ENCODE results near the gene GOLGA7B. TPM values are rescaled to one million over a fixed set of nuclear protein-coding genes. Genes with fewer than 3 reads are reported as not detected.

GOLGA7B gene
- total RNA-seq, 1 donor from 2014 or later: 2.7 TPM

DNA sequence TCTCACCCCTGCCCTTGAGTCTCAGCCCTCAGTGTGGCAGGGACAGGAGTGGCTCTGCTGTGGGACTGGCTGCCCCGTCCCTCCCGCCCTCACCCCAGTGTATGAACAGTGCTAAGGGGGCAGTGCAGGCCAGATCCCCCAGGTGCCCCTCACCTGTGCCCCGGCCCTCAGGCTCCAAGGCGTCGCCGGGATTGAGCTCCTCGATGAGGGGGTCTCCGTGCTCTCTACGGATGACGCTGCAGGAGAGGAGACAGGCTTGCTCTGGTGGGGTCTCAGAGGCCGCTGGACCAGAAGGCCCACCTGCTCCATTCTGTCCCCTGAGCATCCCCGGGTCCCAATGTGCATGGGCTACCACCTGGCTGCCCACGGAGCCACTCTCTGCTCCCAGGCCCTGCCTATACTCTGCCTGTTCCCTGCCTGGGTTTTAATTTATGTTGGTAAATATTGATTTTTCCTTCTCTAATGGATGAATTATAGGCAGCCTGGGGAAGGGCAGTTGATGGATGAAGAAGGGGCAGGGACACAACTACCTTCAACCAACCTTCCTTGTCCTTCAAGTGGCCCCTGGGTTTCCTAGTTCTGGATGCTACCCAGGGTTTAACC is 47.2 kb downstream of the GOLGA7B start:
- no peak for DNase-seq (ENCODE audit: low read depth)
- no peaks in the 10 kb centered on the region for H3K36me3 ChIP-seq (ENCODE audit: control insufficient read depth, insufficient read depth, low read length)
- H3K4me3 ChIP-seq (ENCODE audit: low read depth, low read length): no peak overlapping the region
- TF ChIP-seq, protein P1, sequence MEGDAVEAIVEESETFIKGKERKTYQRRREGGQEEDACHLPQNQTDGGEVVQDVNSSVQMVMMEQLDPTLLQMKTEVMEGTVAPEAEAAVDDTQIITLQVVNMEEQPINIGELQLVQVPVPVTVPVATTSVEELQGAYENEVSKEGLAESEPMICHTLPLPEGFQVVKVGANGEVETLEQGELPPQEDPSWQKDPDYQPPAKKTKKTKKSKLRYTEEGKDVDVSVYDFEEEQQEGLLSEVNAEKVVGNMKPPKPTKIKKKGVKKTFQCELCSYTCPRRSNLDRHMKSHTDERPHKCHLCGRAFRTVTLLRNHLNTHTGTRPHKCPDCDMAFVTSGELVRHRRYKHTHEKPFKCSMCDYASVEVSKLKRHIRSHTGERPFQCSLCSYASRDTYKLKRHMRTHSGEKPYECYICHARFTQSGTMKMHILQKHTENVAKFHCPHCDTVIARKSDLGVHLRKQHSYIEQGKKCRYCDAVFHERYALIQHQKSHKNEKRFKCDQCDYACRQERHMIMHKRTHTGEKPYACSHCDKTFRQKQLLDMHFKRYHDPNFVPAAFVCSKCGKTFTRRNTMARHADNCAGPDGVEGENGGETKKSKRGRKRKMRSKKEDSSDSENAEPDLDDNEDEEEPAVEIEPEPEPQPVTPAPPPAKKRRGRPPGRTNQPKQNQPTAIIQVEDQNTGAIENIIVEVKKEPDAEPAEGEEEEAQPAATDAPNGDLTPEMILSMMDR (IDR thresholded peaks at IDR 0.05; ENCODE audit: insufficient read depth, low read length, poor library complexity, severe bottlenecking): no peak
- no peaks in the 10 kb centered on the region for H3K27me3 ChIP-seq (ENCODE audit: control insufficient read depth, insufficient read depth, low read length)

DNA sequence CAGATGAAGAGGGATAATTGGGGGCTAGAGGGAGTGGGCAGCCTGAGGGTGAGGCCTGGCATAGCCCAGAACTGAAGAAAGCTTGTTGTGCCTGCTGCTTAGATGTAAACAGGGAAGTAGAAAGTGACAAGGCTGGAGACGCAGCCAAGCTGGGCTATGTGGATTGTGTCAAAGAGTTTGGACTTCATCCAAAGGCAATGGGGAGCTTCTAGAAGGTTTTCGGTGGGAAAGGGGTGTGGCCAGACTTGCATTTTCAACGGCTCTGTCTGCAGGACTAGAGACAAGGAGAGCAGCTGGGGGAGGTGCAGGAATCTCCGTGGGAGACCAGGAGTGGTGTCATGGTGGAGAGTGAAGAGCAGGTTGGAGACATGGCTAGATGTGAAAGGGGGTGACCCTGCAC is 48.8 kb downstream of the GOLGA7B start:
- DNase-seq (ENCODE audit: low read depth): no peak
- no peaks in the 10 kb centered on the region for H3K27me3 ChIP-seq (ENCODE audit: control insufficient read depth, insufficient read depth, low read length)
- no peaks in the 10 kb centered on the region for H3K36me3 ChIP-seq (ENCODE audit: control insufficient read depth, insufficient read depth, low read length)
- H3K4me3 ChIP-seq (ENCODE audit: low read depth, low read length): no peak overlapping the region
- TF ChIP-seq, protein P1 (IDR thresholded peaks at IDR 0.05; ENCODE audit: insufficient read depth, low read length, poor library complexity, severe bottlenecking): no peak

DNA sequence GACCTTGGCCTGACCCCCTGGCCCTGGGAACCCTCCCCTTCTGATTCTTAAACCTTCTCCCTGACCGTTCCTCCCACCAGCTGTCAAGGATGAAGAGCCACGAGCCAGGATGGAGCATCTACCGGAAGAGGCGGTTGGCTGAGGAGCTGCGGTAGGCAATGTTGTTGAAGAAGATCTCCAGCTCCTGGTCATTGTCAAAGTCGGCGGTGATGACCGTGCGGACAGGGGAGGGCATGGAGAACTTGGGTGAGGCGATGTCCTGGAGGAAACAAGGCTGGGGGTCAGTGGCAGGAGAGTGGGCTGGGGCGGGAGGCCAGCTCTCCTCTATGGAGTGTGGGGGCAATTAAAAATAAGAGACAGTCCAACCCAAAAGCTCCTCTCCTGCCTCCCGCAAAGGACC is 51.7 kb downstream of the GOLGA7B start:
- no peak for DNase-seq (ENCODE audit: low read depth)
- no peaks in the 10 kb centered on the region for H3K27me3 ChIP-seq (ENCODE audit: control insufficient read depth, insufficient read depth, low read length)
- no peak overlapping the region for H3K4me3 ChIP-seq (ENCODE audit: low read depth, low read length)
- no peaks in the 10 kb centered on the region for H3K36me3 ChIP-seq (ENCODE audit: control insufficient read depth, insufficient read depth, low read length)
- TF ChIP-seq, protein P1 (IDR thresholded peaks at IDR 0.05; ENCODE audit: insufficient read depth, low read length, poor library complexity, severe bottlenecking): no peak

DNA sequence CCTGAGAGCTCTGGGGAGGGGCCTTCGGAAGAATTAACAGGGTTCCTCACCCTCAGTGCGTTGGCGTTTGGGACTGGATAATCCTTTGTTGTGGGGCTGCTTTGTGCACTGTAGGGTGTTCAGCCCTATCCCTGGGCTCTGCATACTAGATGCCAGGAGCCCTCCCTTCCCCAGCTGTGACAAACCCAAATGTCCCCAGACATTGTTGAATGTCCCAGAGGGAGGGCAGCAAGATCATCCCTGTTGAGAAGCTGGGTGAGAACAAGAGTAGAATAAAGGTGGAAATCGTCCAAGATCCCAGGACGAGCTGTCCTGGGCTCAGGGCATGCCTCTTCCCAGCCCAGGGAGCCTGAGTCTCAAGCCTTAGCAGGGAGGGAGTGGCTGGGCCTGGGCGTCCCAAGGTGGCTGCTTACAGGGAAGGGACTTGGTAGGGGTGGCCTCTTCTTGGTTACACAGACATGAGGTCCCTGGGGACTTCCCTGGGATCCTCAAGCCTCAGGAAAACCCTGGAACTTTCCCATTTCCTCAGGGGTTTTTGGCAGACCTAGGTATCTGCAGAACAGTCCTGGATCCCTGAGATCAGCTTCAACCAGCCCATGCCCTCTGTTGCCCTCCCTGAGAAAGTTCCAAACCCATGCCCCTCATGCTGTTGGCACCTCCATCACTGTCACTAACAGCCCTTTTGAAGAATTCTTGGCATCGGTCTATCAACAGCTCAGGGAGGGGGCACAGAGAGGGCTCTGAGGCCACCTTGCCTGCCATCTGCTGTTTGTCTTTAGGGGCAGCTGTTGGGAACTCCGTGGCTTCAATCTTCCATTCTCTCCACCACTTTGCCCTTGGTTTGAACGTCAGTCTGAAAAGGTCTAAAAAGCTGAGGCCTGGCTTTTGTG is 53.7 kb downstream of the GOLGA7B start:
- peaks cover 2% of the 10 kb centered on the region for H3K27me3 ChIP-seq (ENCODE audit: control insufficient read depth, insufficient read depth, low read length)
- no peak for DNase-seq (ENCODE audit: low read depth)
- TF ChIP-seq, protein P1 (IDR thresholded peaks at IDR 0.05; ENCODE audit: insufficient read depth, low read length, poor library complexity, severe bottlenecking): no peak
- H3K36me3 ChIP-seq (ENCODE audit: control insufficient read depth, insufficient read depth, low read length): no peaks in the 10 kb centered on the region
- H3K4me3 ChIP-seq (ENCODE audit: low read depth, low read length): no peak overlapping the region

DNA sequence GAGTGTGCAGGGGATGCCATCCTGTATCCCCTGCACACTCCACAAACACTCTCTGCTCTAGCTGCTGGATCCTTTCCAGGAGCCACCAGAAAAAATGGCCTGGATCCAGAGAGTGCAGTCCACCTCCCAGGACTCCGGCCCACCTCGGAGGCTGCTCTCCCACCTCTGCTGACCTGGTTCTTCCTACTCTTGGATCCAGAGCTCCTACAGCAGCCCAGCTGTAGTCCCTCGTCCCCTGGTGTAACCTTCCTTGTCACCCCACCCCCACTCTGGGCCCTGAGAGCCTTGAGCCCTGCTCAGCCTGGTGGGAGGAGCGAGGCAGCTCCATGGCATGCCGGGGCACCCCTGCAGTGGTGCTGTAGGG is 54.4 kb downstream of the GOLGA7B start:
- no peak for DNase-seq (ENCODE audit: low read depth)
- H3K27me3 ChIP-seq (ENCODE audit: control insufficient read depth, insufficient read depth, low read length): peaks cover 2% of the 10 kb centered on the region
- H3K4me3 ChIP-seq (ENCODE audit: low read depth, low read length): no peak overlapping the region
- no peaks in the 10 kb centered on the region for H3K36me3 ChIP-seq (ENCODE audit: control insufficient read depth, insufficient read depth, low read length)
- TF ChIP-seq, protein P1 (IDR thresholded peaks at IDR 0.05; ENCODE audit: insufficient read depth, low read length, poor library complexity, severe bottlenecking): no peak
